IPS-15b (cell line): Measurements from ENCODE around the gene ABI3BP.
"Not testable (repeated sequence)": the region's sequence is repeated elsewhere in the genome, so short reads cannot be mapped to it uniquely, and the experiment has no call there.

Experiments used
- H3K27me3 ChIP-seq: one replicate; pipeline ENCODE4 v1.6.1; 2013; ENCODE audit warnings: low read length; ENCODE audit not compliant: control insufficient read depth, insufficient read depth
- H3K36me3 ChIP-seq: one replicate; pipeline ENCODE4 v1.6.1; 2013; ENCODE audit warnings: low read length; ENCODE audit not compliant: control insufficient read depth, insufficient read depth
- H3K4me1 ChIP-seq: one replicate; pipeline ENCODE4 v1.6.1; 2013; ENCODE audit warnings: mild to moderate bottlenecking, low read length; ENCODE audit not compliant: control insufficient read depth, insufficient read depth
- H3K4me3 ChIP-seq: one replicate; pipeline ENCODE4 v1.5.1; 2013; ENCODE audit warnings: low read depth, low read length
- H3K9ac ChIP-seq: one replicate; pipeline ENCODE4 v1.6.1; 2013; ENCODE audit warnings: low read depth, mild to moderate bottlenecking, low read length
- H3K9me3 ChIP-seq: one replicate; pipeline ENCODE4 v1.6.1; 2013; ENCODE audit warnings: mild to moderate bottlenecking, low read length; ENCODE audit not compliant: control insufficient read depth, insufficient read depth

ABI3BP gene

DNA sequence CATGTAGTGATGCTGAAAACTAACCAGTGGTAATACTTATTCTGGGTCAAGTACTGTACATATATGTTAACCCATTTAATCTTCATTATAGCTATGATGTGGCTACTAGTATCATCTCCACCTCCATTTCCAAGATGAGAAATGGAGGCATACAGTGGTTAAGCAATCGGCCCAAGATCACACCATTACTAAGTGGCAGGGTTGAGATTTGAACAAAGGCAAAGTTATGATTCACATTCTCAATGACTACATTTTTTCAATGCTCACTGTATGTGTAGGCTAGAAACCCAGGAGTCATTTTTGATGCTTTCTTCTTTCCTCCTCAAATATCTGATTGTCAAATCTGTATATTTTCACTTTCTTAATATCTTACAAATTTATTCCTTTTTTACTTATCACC is 30.2 kb downstream of the ABI3BP start:
- no peaks in the 10 kb centered on the region for H3K4me1 ChIP-seq
- no peaks in the 10 kb centered on the region for H3K9me3 ChIP-seq
- H3K9ac ChIP-seq, result no peak overlapping the region
- no peaks in the 10 kb centered on the region for H3K36me3 ChIP-seq
- H3K27me3 ChIP-seq, result no peaks in the 10 kb centered on the region
- no peak overlapping the region for H3K4me3 ChIP-seq

- Histone ChIP-seq H3K27me3 (no peaks in the 10 kb centered on the region), H3K4me3 (no peak overlapping the region), H3K9me3 (no peaks in the 10 kb centered on the region), H3K9ac (no peak overlapping the region), H3K4me1 (no peaks in the 10 kb centered on the region), H3K36me3 (no peaks in the 10 kb centered on the region)
These were observed 35.8 kb downstream of the ABI3BP start for GRCh38 chr3:100957261-100957986.

GRCh38 chr3:100956276-100956675 is 36.9 kb downstream of the ABI3BP start:
- Histone ChIP-seq H3K36me3 (no peaks in the 10 kb centered on the region), H3K27me3 (no peaks in the 10 kb centered on the region), H3K4me3 (no peak overlapping the region), H3K9ac (no peak overlapping the region), H3K4me1 (no peaks in the 10 kb centered on the region), H3K9me3 (no peaks in the 10 kb centered on the region)

- H3K4me1 ChIP-seq, result no peaks in the 10 kb centered on the region
- no peaks in the 10 kb centered on the region for H3K36me3 ChIP-seq
- no peaks in the 10 kb centered on the region for H3K9me3 ChIP-seq
- H3K27me3 ChIP-seq, result no peaks in the 10 kb centered on the region
- no peak overlapping the region for H3K9ac ChIP-seq
- no peak overlapping the region for H3K4me3 ChIP-seq
These were observed 38.2 kb downstream of the ABI3BP start for GRCh38 chr3:100954990-100955389.

GRCh38 chr3:100954199-100954935 is 38.9 kb downstream of the ABI3BP start:
- Histone ChIP-seq H3K27me3 (no peaks in the 10 kb centered on the region), H3K4me1 (no peaks in the 10 kb centered on the region), H3K9me3 (no peaks in the 10 kb centered on the region), H3K36me3 (no peaks in the 10 kb centered on the region), H3K9ac (no peak overlapping the region), H3K4me3 (no peak overlapping the region)

DNA sequence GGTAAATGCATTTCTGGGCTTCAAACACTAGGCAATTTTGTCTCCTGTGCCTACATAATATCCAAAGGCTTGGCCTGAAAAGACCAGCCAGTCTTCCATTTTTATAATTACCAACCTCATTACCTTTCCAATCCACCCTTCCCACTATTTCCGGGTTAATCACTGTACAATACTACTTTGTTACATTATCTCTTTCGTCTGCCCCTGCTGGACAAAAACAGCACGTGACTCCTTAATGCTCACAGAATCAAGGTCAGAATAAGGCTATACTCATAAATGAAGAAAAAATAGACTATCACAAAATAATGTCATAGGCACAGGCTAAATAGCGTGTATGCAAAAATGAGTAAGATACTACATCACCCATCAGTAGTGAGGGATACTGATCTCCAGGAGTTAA is 40.1 kb downstream of the ABI3BP start:
- Histone ChIP-seq H3K27me3 (no peaks in the 10 kb centered on the region), H3K9ac (no peak overlapping the region), H3K4me1 (no peaks in the 10 kb centered on the region), H3K36me3 (no peaks in the 10 kb centered on the region), H3K9me3 (no peaks in the 10 kb centered on the region), H3K4me3 (no peak overlapping the region)

- no peaks in the 10 kb centered on the region for H3K9me3 ChIP-seq
- H3K36me3 ChIP-seq, result no peaks in the 10 kb centered on the region
- no peak overlapping the region for H3K9ac ChIP-seq
- no peaks in the 10 kb centered on the region for H3K4me1 ChIP-seq
- H3K4me3 ChIP-seq, result no peak overlapping the region
- H3K27me3 ChIP-seq, result no peaks in the 10 kb centered on the region
These were observed 46.1 kb downstream of the ABI3BP start for GRCh38 chr3:100947119-100947518.

- H3K4me3 ChIP-seq, H3K9ac ChIP-seq, H3K36me3 ChIP-seq, H3K27me3 ChIP-seq, H3K4me1 ChIP-seq, H3K9me3 ChIP-seq: not testable (repeated sequence)
These were observed 47.1 kb downstream of the ABI3BP start for GRCh38 chr3:100946096-100946495.

DNA sequence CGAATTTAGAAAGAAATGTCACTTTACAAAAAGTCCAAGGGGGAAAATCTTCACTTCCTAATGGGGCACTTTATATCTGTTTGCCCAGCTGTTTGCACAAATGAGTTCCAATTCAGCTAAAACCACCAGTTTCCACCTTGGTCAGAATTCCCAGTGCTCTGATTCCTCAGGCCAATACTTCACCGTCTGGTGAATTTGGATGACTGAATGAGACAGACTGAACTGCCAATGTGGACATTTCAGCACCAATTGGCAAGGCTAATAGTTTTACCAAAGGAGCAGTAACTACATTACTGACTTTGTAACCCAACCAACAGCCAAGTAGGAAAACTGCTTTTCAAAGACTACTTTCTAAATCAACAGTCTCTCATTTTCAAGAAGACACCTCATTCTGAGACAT is 51.8 kb downstream of the ABI3BP start:
- H3K27me3 ChIP-seq, result no peaks in the 10 kb centered on the region

GRCh38 chr3:100941041-100941440 is 52.2 kb downstream of the ABI3BP start:
- Histone ChIP-seq H3K4me3 (no peak overlapping the region), H3K9ac (no peak overlapping the region), H3K36me3 (no peaks in the 10 kb centered on the region), H3K4me1 (peaks cover 3% of the 10 kb centered on the region), H3K27me3 (no peaks in the 10 kb centered on the region), H3K9me3 (no peaks in the 10 kb centered on the region)

More for the DNA sequence above, 51.8 kb downstream of the ABI3BP start:
- peaks cover 3% of the 10 kb centered on the region for H3K4me1 ChIP-seq
- H3K9me3 ChIP-seq, result no peaks in the 10 kb centered on the region
- H3K9ac ChIP-seq, result no peak overlapping the region
- no peaks in the 10 kb centered on the region for H3K36me3 ChIP-seq
- no peak overlapping the region for H3K4me3 ChIP-seq

DNA sequence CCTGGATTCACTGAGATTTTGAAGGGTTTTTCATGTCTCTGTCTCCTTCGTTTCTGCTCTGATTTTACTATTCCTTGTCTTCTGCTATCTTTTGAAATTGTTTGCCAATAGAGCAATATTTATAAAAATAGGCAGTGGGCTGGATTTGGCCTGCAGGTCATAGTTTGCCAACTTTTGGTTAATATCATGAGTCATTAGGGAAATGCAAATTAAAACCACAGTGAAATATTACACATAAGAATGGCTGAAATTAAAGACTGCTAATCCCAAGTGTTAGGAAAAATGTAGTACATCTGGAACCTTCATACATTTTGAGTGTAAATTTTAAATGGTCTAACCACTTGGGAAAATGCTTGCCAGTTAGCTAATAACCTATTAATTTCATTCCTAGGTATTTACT is 56.3 kb downstream of the ABI3BP start:
- Histone ChIP-seq H3K36me3 (no peaks in the 10 kb centered on the region), H3K4me3 (no peak overlapping the region), H3K27me3 (no peaks in the 10 kb centered on the region), H3K4me1 (peaks cover 3% of the 10 kb centered on the region), H3K9ac (no peak overlapping the region), H3K9me3 (no peaks in the 10 kb centered on the region)

DNA sequence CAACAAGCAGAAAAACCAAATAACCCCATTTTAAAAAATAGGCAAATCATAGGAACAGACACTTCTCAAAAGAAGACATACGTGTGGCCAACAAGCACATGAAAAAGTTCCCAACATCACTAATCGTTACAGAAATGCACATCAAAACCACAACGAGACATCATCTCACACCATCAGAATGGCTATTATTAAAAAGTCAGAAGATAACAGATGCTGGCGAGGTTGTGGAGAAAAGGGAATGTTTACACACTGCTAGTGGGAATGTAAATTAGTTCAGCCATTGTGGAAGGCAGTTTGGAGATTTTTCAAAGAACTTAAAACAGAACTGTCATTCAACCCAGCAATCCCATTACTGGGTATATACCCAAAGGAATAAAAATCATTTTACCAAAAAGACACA is 60.7 kb downstream of the ABI3BP start:
- H3K4me1 ChIP-seq, result no peaks in the 10 kb centered on the region
- H3K27me3 ChIP-seq, result no peaks in the 10 kb centered on the region
- no peak overlapping the region for H3K9ac ChIP-seq
- H3K4me3 ChIP-seq, result no peak overlapping the region
- H3K36me3 ChIP-seq, result no peaks in the 10 kb centered on the region
- H3K9me3 ChIP-seq, result no peaks in the 10 kb centered on the region
